Measurements from ENCODE around the gene ACE. TPM values are rescaled to one million over a fixed set of nuclear protein-coding genes. Genes with fewer than 3 reads are reported as not detected.
"Not testable (repeated sequence)": the region's sequence is repeated elsewhere in the genome, so short reads cannot be mapped to it uniquely, and the experiment has no call there.

Gene ACE
- total and polyA plus RNA-seq, 4 donors, result 0.72 to 30.5 (median 11.3) TPM

GRCh38 chr17:63454915-63455314 is 21.9 kb upstream of the ACE start:
- intact Hi-C loops (cut with DNase I), result no loop called here
- no peaks in the 10 kb centered on the region for H3K27me3 ChIP-seq (ENCODE audit: control insufficient read depth in 1 of 2, insufficient read depth in 2 of 2, low read length in 1 of 2)
- DNase-seq (no peak), ATAC-seq (ENCODE audit: low FRiP score) (no peak)
- no peaks in the 10 kb centered on the region for H3K36me3 ChIP-seq (ENCODE audit: control insufficient read depth in 1 of 2, insufficient read depth in 2 of 2, low read length in 1 of 2)
- H3K4me3 ChIP-seq (ENCODE audit: low read length in 2 of 2), result no peak overlapping the region
- no peaks in the 10 kb centered on the region for H3K9me3 ChIP-seq (ENCODE audit: control insufficient read depth, low read length)
- H3K27ac ChIP-seq (ENCODE audit: low read depth in 1 of 2, low read length in 2 of 2), result no peak overlapping the region
- H3K4me1 ChIP-seq (ENCODE audit: control insufficient read depth in 1 of 2, insufficient read depth in 2 of 2, low read length in 2 of 2), result no peaks in the 10 kb centered on the region
- 59 to 66% methylated on average over 5 of the region's 5 CpGs for WGBS, 2 donors

GRCh38 chr17:63455417-63455816 is 21.4 kb upstream of the ACE start:
- no peaks in the 10 kb centered on the region for H3K4me1 ChIP-seq (ENCODE audit: control insufficient read depth in 1 of 2, insufficient read depth in 2 of 2, low read length in 2 of 2)
- no peaks in the 10 kb centered on the region for H3K36me3 ChIP-seq (ENCODE audit: control insufficient read depth in 1 of 2, insufficient read depth in 2 of 2, low read length in 1 of 2)
- WGBS, 2 donors, result 51 to 58% methylated on average over 4 of the region's 4 CpGs
- intact Hi-C loops (cut with DNase I), result no loop called here
- no peak for DNase-seq
- no peaks in the 10 kb centered on the region for H3K9me3 ChIP-seq (ENCODE audit: control insufficient read depth, low read length)
- no peak for ATAC-seq (ENCODE audit: low FRiP score)
- no peaks in the 10 kb centered on the region for H3K27me3 ChIP-seq (ENCODE audit: control insufficient read depth in 1 of 2, insufficient read depth in 2 of 2, low read length in 1 of 2)
- H3K4me3 ChIP-seq (ENCODE audit: low read length in 2 of 2), result no peak overlapping the region
- H3K27ac ChIP-seq (ENCODE audit: low read depth in 1 of 2, low read length in 2 of 2), result no peak overlapping the region

- Histone ChIP-seq H3K36me3 (ENCODE audit: control insufficient read depth in 1 of 2, insufficient read depth in 2 of 2, low read length in 1 of 2) (no peaks in the 10 kb centered on the region), H3K9me3 (ENCODE audit: control insufficient read depth, low read length) (no peaks in the 10 kb centered on the region), H3K27me3 (ENCODE audit: control insufficient read depth in 1 of 2, insufficient read depth in 2 of 2, low read length in 1 of 2) (no peaks in the 10 kb centered on the region), H3K27ac (ENCODE audit: low read depth in 1 of 2, low read length in 2 of 2) (no peak overlapping the region), H3K4me1 (ENCODE audit: control insufficient read depth in 1 of 2, insufficient read depth in 2 of 2, low read length in 2 of 2) (no peaks in the 10 kb centered on the region), H3K4me3 (ENCODE audit: low read length in 2 of 2) (no peak overlapping the region)
- no peak for DNase-seq
- intact Hi-C loops (cut with DNase I), result no loop called here
- WGBS, 2 donors, result 84 to 88% methylated on average over 4 of the region's 4 CpGs
- ATAC-seq (ENCODE audit: low FRiP score), result no peak
These were observed 18.4 kb upstream of the ACE start for GRCh38 chr17:63458478-63458877.

- no peak overlapping the region for H3K27ac ChIP-seq (ENCODE audit: low read depth in 1 of 2, low read length in 2 of 2)
- no peaks in the 10 kb centered on the region for H3K36me3 ChIP-seq (ENCODE audit: control insufficient read depth in 1 of 2, insufficient read depth in 2 of 2, low read length in 1 of 2)
- no peaks in the 10 kb centered on the region for H3K27me3 ChIP-seq (ENCODE audit: control insufficient read depth in 1 of 2, insufficient read depth in 2 of 2, low read length in 1 of 2)
- 68% methylated on average over 9 of the region's 9 CpGs for WGBS, 2 donors
- intact Hi-C loops (cut with DNase I), result no loop called here
- no peak for ATAC-seq (ENCODE audit: low FRiP score)
- H3K9me3 ChIP-seq (ENCODE audit: control insufficient read depth, low read length), result no peaks in the 10 kb centered on the region
- H3K4me3 ChIP-seq (ENCODE audit: low read length in 2 of 2), result no peak overlapping the region
- H3K4me1 ChIP-seq (ENCODE audit: control insufficient read depth in 1 of 2, insufficient read depth in 2 of 2, low read length in 2 of 2), result no peaks in the 10 kb centered on the region
- no peak for DNase-seq
These were observed 16.8 kb upstream of the ACE start for GRCh38 chr17:63460018-63460417.

GRCh38 chr17:63463771-63464170 is 13.1 kb upstream of the ACE start:
- Histone ChIP-seq H3K4me3 (ENCODE audit: low read length in 2 of 2) (no peak overlapping the region), H3K27ac (ENCODE audit: low read depth in 1 of 2, low read length in 2 of 2) (no peak overlapping the region), H3K27me3 (ENCODE audit: control insufficient read depth in 1 of 2, insufficient read depth in 2 of 2, low read length in 1 of 2) (no peaks in the 10 kb centered on the region), H3K4me1 (ENCODE audit: control insufficient read depth in 1 of 2, insufficient read depth in 2 of 2, low read length in 2 of 2) (no peaks in the 10 kb centered on the region), H3K9me3 (ENCODE audit: control insufficient read depth, low read length) (no peaks in the 10 kb centered on the region), H3K36me3 (ENCODE audit: control insufficient read depth in 1 of 2, insufficient read depth in 2 of 2, low read length in 1 of 2) (no peaks in the 10 kb centered on the region)
- no peak for ATAC-seq (ENCODE audit: low FRiP score)
- intact Hi-C loops (cut with DNase I), result no loop called here
- 17% methylated on average over 3 of the region's 3 CpGs for WGBS, 2 donors
- no peak for DNase-seq

GRCh38 chr17:63464691-63465236 is 12.1 kb upstream of the ACE start:
- intact Hi-C loops (cut with DNase I), result no loop called here
- ATAC-seq (ENCODE audit: low FRiP score), result no peak
- H3K36me3 ChIP-seq (ENCODE audit: control insufficient read depth in 1 of 2, insufficient read depth in 2 of 2, low read length in 1 of 2), result no peaks in the 10 kb centered on the region
- no peaks in the 10 kb centered on the region for H3K9me3 ChIP-seq (ENCODE audit: control insufficient read depth, low read length)
- H3K27ac ChIP-seq (ENCODE audit: low read depth in 1 of 2, low read length in 2 of 2), result no peak overlapping the region
- no peak overlapping the region for H3K4me3 ChIP-seq (ENCODE audit: low read length in 2 of 2)
- no peak for DNase-seq
- H3K4me1 ChIP-seq (ENCODE audit: control insufficient read depth in 1 of 2, insufficient read depth in 2 of 2, low read length in 2 of 2), result no peaks in the 10 kb centered on the region
- 75 to 81% methylated on average over 4 of the region's 4 CpGs for WGBS, 2 donors
- no peaks in the 10 kb centered on the region for H3K27me3 ChIP-seq (ENCODE audit: control insufficient read depth in 1 of 2, insufficient read depth in 2 of 2, low read length in 1 of 2)

GRCh38 chr17:63468099-63468498 is 8.8 kb upstream of the ACE start:
- H3K4me3 ChIP-seq (ENCODE audit: low read length in 2 of 2); DNase-seq; ATAC-seq (ENCODE audit: low FRiP score); H3K36me3 ChIP-seq (ENCODE audit: control insufficient read depth in 1 of 2, insufficient read depth in 2 of 2, low read length in 1 of 2); intact Hi-C loops (cut with DNase I); H3K4me1 ChIP-seq (ENCODE audit: control insufficient read depth in 1 of 2, insufficient read depth in 2 of 2, low read length in 2 of 2); H3K27ac ChIP-seq (ENCODE audit: low read depth in 1 of 2, low read length in 2 of 2); H3K27me3 ChIP-seq (ENCODE audit: control insufficient read depth in 1 of 2, insufficient read depth in 2 of 2, low read length in 1 of 2); H3K9me3 ChIP-seq (ENCODE audit: control insufficient read depth, low read length): not testable (repeated sequence)
- 86 to 88% methylated on average over 6 of the region's 6 CpGs for WGBS, 2 donors

- H3K4me1 ChIP-seq (ENCODE audit: control insufficient read depth in 1 of 2, insufficient read depth in 2 of 2, low read length in 2 of 2), result no peaks in the 10 kb centered on the region
- H3K27ac ChIP-seq (ENCODE audit: low read depth in 1 of 2, low read length in 2 of 2), result no peak overlapping the region
- ATAC-seq (ENCODE audit: low FRiP score) (no peak), DNase-seq (no peak)
- H3K4me3 ChIP-seq (ENCODE audit: low read length in 2 of 2), result no peak overlapping the region
- intact Hi-C loops (cut with DNase I), result no loop called here
- no peaks in the 10 kb centered on the region for H3K27me3 ChIP-seq (ENCODE audit: control insufficient read depth in 1 of 2, insufficient read depth in 2 of 2, low read length in 1 of 2)
- no peaks in the 10 kb centered on the region for H3K9me3 ChIP-seq (ENCODE audit: control insufficient read depth, low read length)
- WGBS, 2 donors, result 19 to 27% methylated on average over 3 of the region's 3 CpGs
- no peaks in the 10 kb centered on the region for H3K36me3 ChIP-seq (ENCODE audit: control insufficient read depth in 1 of 2, insufficient read depth in 2 of 2, low read length in 1 of 2)
These were observed 2.7 kb upstream of the ACE start for GRCh38 chr17:63474174-63474573.

GRCh38 chr17:63474586-63475460 is 2.0 kb upstream of the ACE start:
- Histone ChIP-seq H3K36me3 (ENCODE audit: control insufficient read depth in 1 of 2, insufficient read depth in 2 of 2, low read length in 1 of 2) (no peaks in the 10 kb centered on the region), H3K4me1 (ENCODE audit: control insufficient read depth in 1 of 2, insufficient read depth in 2 of 2, low read length in 2 of 2) (no peaks in the 10 kb centered on the region), H3K27me3 (ENCODE audit: control insufficient read depth in 1 of 2, insufficient read depth in 2 of 2, low read length in 1 of 2) (no peaks in the 10 kb centered on the region), H3K9me3 (ENCODE audit: control insufficient read depth, low read length) (no peaks in the 10 kb centered on the region), H3K4me3 (ENCODE audit: low read length in 2 of 2) (no peak overlapping the region), H3K27ac (ENCODE audit: low read depth in 1 of 2, low read length in 2 of 2) (no peak overlapping the region)
- ATAC-seq (ENCODE audit: low FRiP score) (no peak), DNase-seq (no peak)
- intact Hi-C loops (cut with DNase I), result no loop called here
- WGBS, 2 donors, result 82 to 85% methylated on average over 10 of the region's 10 CpGs
